GM19468 (cell line): ENCODE data around the gene GDF15.
"Not testable (repeated sequence)": the region's sequence is repeated elsewhere in the genome, so short reads cannot be mapped to it uniquely, and the experiment has no call there.

Source experiments
- ATAC-seq: cut with Tn5 transposase; IDR thresholded peaks from one replicate; pipeline ENCODE4 v1.9.1; 2021; ENCODE audit warnings: mild to moderate bottlenecking, moderate library complexity, moderate number of reproducible peaks; ENCODE audit not compliant: unreplicated experiment; ENCODE audit errors: extremely low read depth

The GDF15 gene

GRCh38 chr19:18362934-18363542 lies 22.9 kb upstream of the GDF15 start:
- no peak for ATAC-seq

DNA sequence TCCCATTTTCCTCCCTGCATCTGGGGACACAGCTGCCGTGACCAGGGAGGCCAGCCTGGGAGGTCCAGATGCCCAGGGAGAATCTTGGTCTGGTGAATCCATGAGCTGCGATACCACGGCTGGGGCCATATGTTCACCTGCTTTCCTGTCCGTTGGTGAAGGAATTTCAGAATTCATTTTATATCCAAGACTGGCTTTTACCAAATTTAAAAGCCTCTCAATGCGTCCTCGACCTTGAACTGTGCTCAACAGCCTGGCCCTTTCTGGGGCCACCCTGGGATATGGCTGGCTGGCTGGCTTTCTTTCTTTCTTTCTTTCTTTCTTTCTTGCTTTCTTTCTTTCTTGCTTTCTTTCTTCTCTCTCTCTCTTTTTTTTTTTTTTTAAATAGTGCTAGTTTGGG lies 22.2 kb upstream of the GDF15 start:
- ATAC-seq: no peak

- not testable (repeated sequence) for ATAC-seq
Observed at GRCh38 chr19:18364277-18364825, 21.6 kb upstream of the GDF15 start.

GRCh38 chr19:18364826-18365528 lies 21.0 kb upstream of the GDF15 start:
- no peak for ATAC-seq

DNA sequence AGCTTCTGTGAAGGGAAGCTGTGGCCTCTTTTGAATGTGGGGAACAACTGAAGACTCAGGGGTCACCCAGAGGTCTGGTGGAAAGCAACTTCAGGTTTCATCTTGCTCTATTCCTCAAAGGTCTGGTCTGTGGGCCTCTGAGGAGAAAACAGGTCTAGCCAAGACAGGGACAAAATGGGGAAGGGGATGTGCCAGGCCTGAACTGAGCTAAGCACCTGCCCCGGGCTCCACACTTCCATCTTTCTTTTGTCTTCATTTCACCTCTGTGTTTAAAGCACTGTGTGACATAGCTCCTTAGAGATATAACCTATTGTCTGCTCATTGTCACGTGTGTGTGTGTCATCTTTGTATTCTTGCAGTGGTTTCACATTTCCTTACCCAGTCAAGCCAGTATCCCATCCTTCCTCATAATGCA lies 19.9 kb upstream of the GDF15 start:
- no peak for ATAC-seq

- no peak for ATAC-seq
Observed at GRCh38 chr19:18368504-18369222, 17.3 kb upstream of the GDF15 start.

GRCh38 chr19:18373407-18373891 lies 12.5 kb upstream of the GDF15 start:
- ATAC-seq: no peak

GRCh38 chr19:18373892-18374629 lies 11.9 kb upstream of the GDF15 start:
- no peak for ATAC-seq

- no peak for ATAC-seq
Observed at GRCh38 chr19:18377026-18377425, 8.9 kb upstream of the GDF15 start.

DNA sequence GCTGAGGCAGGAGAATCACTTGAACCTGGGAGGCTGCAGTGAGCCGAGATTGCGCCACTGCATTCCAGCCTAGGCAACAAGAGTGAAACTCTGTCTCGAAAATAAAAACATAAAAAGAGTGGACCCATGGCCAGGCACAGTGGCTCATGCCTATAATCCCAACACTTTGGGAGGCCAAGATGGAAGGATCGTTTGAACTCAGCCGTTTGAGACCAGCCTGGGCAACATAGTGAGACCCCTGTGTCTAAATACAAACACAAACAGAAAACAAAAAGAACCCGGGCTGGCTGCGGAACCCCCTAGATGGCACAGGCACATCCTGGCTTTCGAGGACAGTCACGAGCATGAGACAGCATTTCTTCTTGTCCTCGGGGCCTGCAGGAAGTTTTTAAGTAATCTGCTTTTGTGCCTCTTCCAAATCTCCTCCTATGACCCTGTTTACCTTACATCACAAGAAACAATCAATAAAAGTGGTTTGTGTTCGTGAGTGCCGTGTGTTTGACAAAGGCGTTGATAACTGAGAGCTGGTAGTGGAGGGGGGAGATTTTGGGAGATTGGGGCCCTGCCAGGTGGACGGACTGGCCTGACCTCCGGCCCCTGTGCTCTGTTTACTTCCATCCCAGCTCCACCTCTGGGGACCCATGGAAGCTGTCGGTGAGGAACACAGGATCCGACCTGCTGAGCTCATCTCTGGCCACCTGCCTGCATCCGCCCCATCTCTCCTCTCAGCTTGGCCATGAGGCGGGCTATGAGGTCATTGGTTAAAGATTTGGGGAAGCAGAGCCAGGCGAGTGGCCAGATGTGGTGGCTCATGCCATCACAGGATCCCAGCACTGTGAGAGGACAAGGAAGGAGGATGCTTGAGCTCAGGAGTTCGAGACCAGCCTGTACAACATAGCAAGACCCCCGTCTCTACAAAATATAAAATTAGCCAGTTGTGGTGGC lies 5.9 kb upstream of the GDF15 start:
- ATAC-seq: no peak

DNA sequence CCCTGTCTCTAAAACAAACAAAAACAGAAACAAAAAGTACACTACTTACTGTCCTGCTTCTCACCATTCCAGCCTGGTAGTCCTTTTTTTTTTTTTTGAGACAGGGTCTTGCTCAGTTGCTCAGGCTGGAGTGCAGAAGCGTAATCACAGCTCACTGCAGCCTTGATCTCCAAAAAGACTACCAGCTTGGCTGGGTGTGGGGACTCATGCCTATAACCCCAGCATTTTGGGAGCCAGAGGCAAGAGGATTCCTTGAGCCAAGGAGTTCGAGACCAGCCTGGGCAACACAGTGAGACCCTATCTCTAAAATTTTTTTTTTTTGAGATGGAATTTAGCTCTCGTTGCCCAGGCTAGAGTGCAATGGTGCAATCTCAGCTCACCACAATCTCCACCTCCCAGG lies 5.1 kb upstream of the GDF15 start:
- no peak for ATAC-seq

GRCh38 chr19:18383622-18384021 lies 2.3 kb upstream of the GDF15 start:
- not testable (repeated sequence) for ATAC-seq

DNA sequence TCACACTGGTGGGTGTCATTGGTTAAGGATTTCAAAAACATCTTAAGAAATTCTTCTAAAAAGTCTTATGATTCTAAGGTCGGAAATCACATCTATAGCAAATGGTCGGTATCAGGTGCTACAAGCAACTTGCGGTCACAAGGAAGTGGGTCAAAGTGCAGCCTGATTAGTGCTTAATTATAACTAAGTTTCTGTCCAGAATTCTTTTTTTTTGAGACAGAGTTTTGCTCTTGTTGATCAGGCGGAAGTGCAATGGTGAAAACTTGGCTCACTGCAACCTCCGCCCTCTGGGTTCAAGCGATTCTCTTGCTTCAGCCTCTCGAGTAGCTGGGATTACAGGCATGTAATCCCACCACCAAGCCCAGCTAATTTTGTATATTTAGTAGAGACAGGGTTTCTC lies 1.2 kb upstream of the GDF15 start:
- ATAC-seq: no peak

GRCh38 chr19:18385359-18385674 lies 641 bp upstream of the GDF15 start:
- no peak for ATAC-seq

GRCh38 chr19:18386543-18387271 lies 749 bp downstream of the GDF15 start:
- ATAC-seq: no peak

- no peak for ATAC-seq
Observed at GRCh38 chr19:18388100-18388959, 2.4 kb downstream of the GDF15 start.

DNA sequence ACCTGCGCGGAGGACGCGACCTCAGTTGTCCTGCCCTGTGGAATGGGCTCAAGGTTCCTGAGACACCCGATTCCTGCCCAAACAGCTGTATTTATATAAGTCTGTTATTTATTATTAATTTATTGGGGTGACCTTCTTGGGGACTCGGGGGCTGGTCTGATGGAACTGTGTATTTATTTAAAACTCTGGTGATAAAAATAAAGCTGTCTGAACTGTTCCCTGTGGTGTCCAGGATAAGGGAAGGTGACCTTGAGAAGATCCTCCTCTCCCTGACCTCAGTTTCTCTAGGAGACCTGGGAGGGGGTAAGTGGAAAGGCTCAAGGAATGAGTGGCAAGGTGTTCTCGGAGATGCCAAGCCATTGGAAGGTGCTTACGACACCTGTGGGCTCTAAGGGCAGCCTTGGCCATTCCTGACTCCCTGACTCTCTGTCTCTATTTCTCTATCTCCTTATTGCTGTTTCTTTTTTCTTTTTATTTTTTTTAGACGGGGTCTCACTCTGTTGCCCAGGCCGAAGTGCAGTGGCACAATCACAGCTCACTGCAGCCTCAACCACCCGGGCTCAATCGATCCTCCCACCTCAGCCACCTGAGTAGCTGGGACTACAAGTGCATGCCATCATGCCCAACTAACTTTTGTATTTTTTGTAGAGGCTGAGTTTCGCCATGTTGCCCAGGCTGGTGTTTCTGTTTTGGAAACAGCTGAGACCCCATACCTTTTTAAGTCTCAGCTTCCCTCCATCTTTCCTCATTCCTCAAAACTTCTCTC lies 3.2 kb downstream of the GDF15 start:
- no peak for ATAC-seq
